Measurements from ENCODE around the gene IQSEC1. TPM values are rescaled to one million over a fixed set of nuclear protein-coding genes. Genes with fewer than 3 reads are reported as not detected.

IQSEC1 gene
- polyA plus RNA-seq, 2 of the 4 experiments (the other 2 are of a cell fraction): 3.7 to 10.7 TPM

DNA sequence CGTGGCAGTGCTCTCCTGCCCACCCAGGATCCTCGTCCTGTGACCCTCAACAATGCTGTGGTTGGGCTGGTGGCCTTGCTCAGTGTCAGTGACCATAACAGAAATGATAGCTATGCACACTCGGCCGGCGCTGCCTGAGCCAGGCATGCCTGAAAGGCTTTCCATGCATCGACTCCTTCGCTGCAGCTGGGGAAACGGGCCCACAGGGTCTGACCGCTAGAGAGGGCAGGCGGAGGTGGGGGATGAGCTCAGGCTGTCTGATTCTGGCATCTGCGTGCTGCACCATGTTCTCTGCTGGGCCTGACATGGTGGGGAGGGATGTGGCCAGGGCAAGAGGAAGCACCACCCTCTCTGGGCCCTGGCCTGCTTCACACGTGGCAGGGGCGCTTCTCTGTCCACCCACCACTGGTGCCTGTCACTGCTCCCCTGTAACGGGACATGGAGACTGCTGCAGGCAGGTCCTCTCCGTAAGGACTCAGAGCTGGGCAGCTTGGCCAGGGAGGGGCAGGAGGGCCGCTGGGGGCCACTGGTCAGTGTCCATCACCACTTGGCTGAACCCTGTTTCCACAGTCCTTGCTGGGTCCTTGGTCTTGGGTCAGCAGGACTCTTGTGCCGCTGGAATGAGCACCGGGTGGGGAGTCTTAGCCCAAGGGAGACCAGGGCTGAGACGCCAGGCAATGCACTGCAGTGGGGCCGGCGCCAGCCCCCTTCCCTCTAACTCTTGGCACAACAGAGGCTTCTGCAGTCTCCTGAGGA is 167.7 kb downstream of the IQSEC1 start (continued):
- TF ChIP-seq CTCF (IDR thresholded peaks at IDR 0.05): no peak

- Histone ChIP-seq H3K4me2 (no peak overlapping the region), H3K4me1 (no peaks in the 10 kb centered on the region), H3K9me3 (no peaks in the 10 kb centered on the region), H3K4me3 (no peak overlapping the region), H3K27ac (no peak overlapping the region)
- ChIA-PET CTCF (interaction anchor here (1.1 to 2.7 kb wide), 3 partner anchors 11 to 63 kb away, joined by 4 to 16 read pairs (median 4); partner anchors contain the start of gene RPL32), POLR2A (no interaction called here)
- TF ChIP-seq CHD2 (IDR thresholded peaks at IDR 0.05; ENCODE audit: low read length, partially characterized antibody) (no peak), ESRRA (IDR thresholded peaks at IDR 0.05; ENCODE audit: borderline replicate concordance, low read length) (no peak), MYC (IDR thresholded peaks at IDR 0.05; ENCODE audit: borderline replicate concordance, low read length) (no peak), SMC3 (IDR thresholded peaks at IDR 0.05) (no peak), PBX3 (IDR thresholded peaks at IDR 0.05) (no peak), RCOR1 (IDR thresholded peaks at IDR 0.05; ENCODE audit: low read depth, low read length) (no peak), RARB (CRISPR knock-in tag; IDR thresholded peaks at IDR 0.05) (no peak), RAD21 (conservative IDR thresholded peaks at IDR 0.05 in 1 of 2, IDR thresholded peaks at IDR 0.05 in 1 of 2) (no peak), CHD4 (IDR thresholded peaks at IDR 0.05; ENCODE audit: borderline replicate concordance) (no peak), MAZ (IDR thresholded peaks at IDR 0.05; ENCODE audit: borderline replicate concordance, low read depth, low read length) (no peak), POLR2A (IDR thresholded peaks at IDR 0.05; ENCODE audit: low read length) (no peak), POLR2AphosphoS2 (conservative IDR thresholded peaks at IDR 0.05; ENCODE audit: low read length) (no peak), EP300 (IDR thresholded peaks at IDR 0.05) (no peak), ZNF302 (CRISPR knock-in tag; IDR thresholded peaks at IDR 0.05) (no peak), FOXS1 (CRISPR knock-in tag; IDR thresholded peaks at IDR 0.05) (no peak), GATA3 (IDR thresholded peaks at IDR 0.05; ENCODE audit: borderline replicate concordance) (no peak), KDM5A (IDR thresholded peaks at IDR 0.05) (no peak), HOXA7 (CRISPR knock-in tag; IDR thresholded peaks at IDR 0.05) (no peak), TFCP2L1 (CRISPR knock-in tag; IDR thresholded peaks at IDR 0.05) (no peak)
- TF ChIP-seq, protein P1, sequence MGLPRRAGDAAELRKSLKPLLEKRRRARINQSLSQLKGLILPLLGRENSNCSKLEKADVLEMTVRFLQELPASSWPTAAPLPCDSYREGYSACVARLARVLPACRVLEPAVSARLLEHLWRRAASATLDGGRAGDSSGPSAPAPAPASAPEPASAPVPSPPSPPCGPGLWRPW (IDR thresholded peaks at IDR 0.05): no peak
- DNase-seq (ENCODE audit: low read depth in 1 of 2, low spot score in 1 of 2) (no peak), FAIRE-seq (no peak), ATAC-seq (no peak)
- whole genome bisulfite sequencing (ENCODE audit: missing lambda C conversion rate): 89% methylated on average over 7 of the region's 7 CpGs
These were observed 168.3 kb downstream of the IQSEC1 start for GRCh38 chr3:12904951-12905315.

GRCh38 chr3:12903881-12904280 is 169.3 kb downstream of the IQSEC1 start:
- DNase-seq (ENCODE audit: low read depth in 1 of 2, low spot score in 1 of 2) (no peak), FAIRE-seq (no peak), ATAC-seq (no peak)
- Histone ChIP-seq H3K4me3 (no peak overlapping the region), H3K9me3 (no peaks in the 10 kb centered on the region), H3K4me1 (no peaks in the 10 kb centered on the region), H3K4me2 (no peak overlapping the region), H3K27ac (no peak overlapping the region)
- 94% methylated on average over 7 of the region's 7 CpGs for WGBS (ENCODE audit: missing lambda C conversion rate)
- ChIA-PET POLR2A (no interaction called here), CTCF (interaction anchor here (0.9 to 3.9 kb wide), 3 partner anchors 11 to 36 kb away, joined by 3 to 27 read pairs (median 4); no protein-coding TSS in a partner anchor)
- TF ChIP-seq, protein P1 (IDR thresholded peaks at IDR 0.05): no peak
- TF ChIP-seq HDAC2 (IDR thresholded peaks at IDR 0.05) (no peak), SMC3 (IDR thresholded peaks at IDR 0.05) (no peak), NFE2L2 (conservative IDR thresholded peaks at IDR 0.05; ENCODE audit: low read length) (no peak), NPAS2 (CRISPR knock-in tag; IDR thresholded peaks at IDR 0.05; ENCODE audit: borderline replicate concordance) (no peak), EP300 (IDR thresholded peaks at IDR 0.05) (no peak), ZNF302 (CRISPR knock-in tag; IDR thresholded peaks at IDR 0.05) (no peak), FOSL2 (IDR thresholded peaks at IDR 0.05) (no peak), FOSL2 (CRISPR knock-in tag; IDR thresholded peaks at IDR 0.05) (no peak), HOXB13 (CRISPR knock-in tag; IDR thresholded peaks at IDR 0.05; ENCODE audit: low read depth) (no peak), TP53 (CRISPR knock-in tag; IDR thresholded peaks at IDR 0.05) (no peak), FOXS1 (CRISPR knock-in tag; IDR thresholded peaks at IDR 0.05) (no peak), HEYL (CRISPR knock-in tag; IDR thresholded peaks at IDR 0.05) (no peak), POLR2AphosphoS2 (conservative IDR thresholded peaks at IDR 0.05; ENCODE audit: low read length) (no peak)
- TF ChIP-seq, protein P2, sequence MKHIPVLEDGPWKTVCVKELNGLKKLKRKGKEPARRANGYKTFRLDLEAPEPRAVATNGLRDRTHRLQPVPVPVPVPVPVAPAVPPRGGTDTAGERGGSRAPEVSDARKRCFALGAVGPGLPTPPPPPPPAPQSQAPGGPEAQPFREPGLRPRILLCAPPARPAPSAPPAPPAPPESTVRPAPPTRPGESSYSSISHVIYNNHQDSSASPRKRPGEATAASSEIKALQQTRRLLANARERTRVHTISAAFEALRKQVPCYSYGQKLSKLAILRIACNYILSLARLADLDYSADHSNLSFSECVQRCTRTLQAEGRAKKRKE (CRISPR knock-in tag; IDR thresholded peaks at IDR 0.05; ENCODE audit: low read depth): no peak

Measured in A549 (cell line).